HG03045 (cell line): Measurements from ENCODE around the gene BCLAF1.
"Not testable (repeated sequence)": the region's sequence is repeated elsewhere in the genome, so short reads cannot be mapped to it uniquely, and the experiment has no call there.

ENCODE experiments used
- ATAC-seq: cut with Tn5 transposase; IDR thresholded peaks from one replicate; pipeline ENCODE4 v1.9.1; 2021; ENCODE audit warnings: mild to moderate bottlenecking, moderate library complexity; ENCODE audit not compliant: unreplicated experiment

Gene BCLAF1

GRCh38 chr6:136249336-136249735 is 40.3 kb downstream of the BCLAF1 start:
- no peak for ATAC-seq

GRCh38 chr6:136244061-136244616 is 45.5 kb downstream of the BCLAF1 start:
- ATAC-seq, result no peak

GRCh38 chr6:136236466-136237293 is 53.0 kb downstream of the BCLAF1 start:
- ATAC-seq, result no peak

GRCh38 chr6:136235233-136235564 is 54.4 kb downstream of the BCLAF1 start:
- ATAC-seq, result no peak

- no peak for ATAC-seq
Measured at GRCh38 chr6:136232701-136233100, 56.9 kb downstream of the BCLAF1 start.

- ATAC-seq, result no peak
Measured at GRCh38 chr6:136230219-136230853, 59.3 kb downstream of the BCLAF1 start.

- no peak for ATAC-seq
Measured at GRCh38 chr6:136228814-136229213, 60.8 kb downstream of the BCLAF1 start.

- peak; percentile 27 for ATAC-seq
Measured at GRCh38 chr6:136226674-136227377, 62.8 kb downstream of the BCLAF1 start.

- peak; percentile 72 for ATAC-seq
Measured at GRCh38 chr6:136226027-136226673, 63.5 kb downstream of the BCLAF1 start.

- ATAC-seq, result no peak
Measured at GRCh38 chr6:136225496-136225895, 64.2 kb downstream of the BCLAF1 start.

- not testable (repeated sequence) for ATAC-seq
Measured at GRCh38 chr6:136224974-136225373, 64.7 kb downstream of the BCLAF1 start.

- ATAC-seq, result no peak
Measured at GRCh38 chr6:136216503-136217401, 72.9 kb downstream of the BCLAF1 start.

GRCh38 chr6:136213853-136214252 is 75.8 kb downstream of the BCLAF1 start:
- ATAC-seq, result no peak

GRCh38 chr6:136213012-136213539 is 76.6 kb downstream of the BCLAF1 start:
- ATAC-seq, result no peak

GRCh38 chr6:136212608-136213007 is 77.0 kb downstream of the BCLAF1 start:
- no peak for ATAC-seq

GRCh38 chr6:136210398-136211165 is 79.1 kb downstream of the BCLAF1 start:
- no peak for ATAC-seq

GRCh38 chr6:136209496-136209895 is 80.2 kb downstream of the BCLAF1 start:
- no peak for ATAC-seq

GRCh38 chr6:136208783-136209182 is 80.9 kb downstream of the BCLAF1 start:
- ATAC-seq, result no peak
